ENCODE results near the gene MRPS23.

Gene MRPS23

DNA sequence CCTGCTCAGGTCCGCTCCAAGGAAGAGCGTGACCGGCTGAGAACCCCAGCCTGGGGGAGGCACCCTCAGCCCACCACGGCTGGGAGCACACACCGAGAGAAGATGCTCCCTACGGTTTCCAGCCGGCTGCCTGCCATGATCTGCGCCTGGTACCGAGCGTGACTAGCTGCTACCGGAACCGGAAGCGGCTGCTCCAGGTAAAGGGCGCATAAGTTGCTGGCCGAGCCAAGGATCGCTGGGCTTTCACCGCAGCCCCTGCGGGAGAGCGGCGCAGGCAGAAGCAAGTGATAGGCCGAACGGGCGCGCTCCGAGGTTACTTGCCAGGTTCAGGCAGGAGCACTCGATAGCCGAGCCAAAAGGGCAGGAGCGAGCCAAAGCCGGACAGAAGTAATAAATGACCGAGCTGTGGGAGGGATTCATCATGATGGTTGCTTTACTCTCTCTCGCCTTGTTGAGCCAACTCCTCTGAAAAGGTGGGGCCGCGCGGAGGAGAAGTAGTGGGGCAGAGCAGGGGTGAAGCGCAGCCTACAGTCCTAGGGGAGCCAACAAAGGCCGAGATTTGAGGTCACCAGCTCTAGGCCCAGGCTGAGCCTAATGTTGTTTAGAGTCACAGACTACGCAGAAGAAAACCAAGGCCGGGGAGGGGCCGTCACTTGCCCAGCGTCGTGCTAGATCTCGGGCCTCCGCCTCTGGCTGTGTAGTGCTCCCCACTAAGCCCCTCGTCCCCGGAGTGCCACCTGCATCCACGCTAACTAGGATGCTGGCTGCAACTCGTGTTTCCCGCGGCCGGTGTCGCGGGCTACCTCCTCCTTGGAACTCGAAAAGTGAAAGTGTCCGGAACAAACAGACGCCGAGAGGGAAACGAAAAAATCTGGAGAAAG lies at the start of gene MRPS23:
TSS of gene MRPS23 (minus strand) at position 171 of the 881 bp plus-strand sequence. CDS start at position 137, 34 bp downstream.
- DNase-seq (ENCODE audit: low read depth in 3 of 3) = peak; percentile 91 to 96 (median 93)

DNA sequence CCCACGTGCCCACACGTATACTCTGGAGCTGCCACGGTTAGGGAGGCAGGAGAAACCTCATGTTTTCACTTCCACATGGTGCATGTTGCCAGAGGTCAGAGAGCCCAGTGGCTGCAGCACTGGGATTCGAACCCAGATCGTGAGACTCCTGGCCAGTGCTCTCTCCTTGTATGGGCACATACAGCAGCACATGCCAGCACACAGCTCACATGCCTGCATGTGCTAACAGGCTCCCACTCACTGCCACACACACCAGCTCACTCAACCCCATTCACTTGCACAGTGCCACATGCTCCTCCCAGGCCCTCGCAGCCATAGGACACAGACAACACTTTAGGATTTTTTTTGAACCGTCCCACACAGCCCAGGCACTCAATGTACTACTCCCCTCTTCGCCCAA lies 49.5 kb upstream of the MRPS23 start:
- no peak for DNase-seq (ENCODE audit: low read depth in 3 of 3)

DNA sequence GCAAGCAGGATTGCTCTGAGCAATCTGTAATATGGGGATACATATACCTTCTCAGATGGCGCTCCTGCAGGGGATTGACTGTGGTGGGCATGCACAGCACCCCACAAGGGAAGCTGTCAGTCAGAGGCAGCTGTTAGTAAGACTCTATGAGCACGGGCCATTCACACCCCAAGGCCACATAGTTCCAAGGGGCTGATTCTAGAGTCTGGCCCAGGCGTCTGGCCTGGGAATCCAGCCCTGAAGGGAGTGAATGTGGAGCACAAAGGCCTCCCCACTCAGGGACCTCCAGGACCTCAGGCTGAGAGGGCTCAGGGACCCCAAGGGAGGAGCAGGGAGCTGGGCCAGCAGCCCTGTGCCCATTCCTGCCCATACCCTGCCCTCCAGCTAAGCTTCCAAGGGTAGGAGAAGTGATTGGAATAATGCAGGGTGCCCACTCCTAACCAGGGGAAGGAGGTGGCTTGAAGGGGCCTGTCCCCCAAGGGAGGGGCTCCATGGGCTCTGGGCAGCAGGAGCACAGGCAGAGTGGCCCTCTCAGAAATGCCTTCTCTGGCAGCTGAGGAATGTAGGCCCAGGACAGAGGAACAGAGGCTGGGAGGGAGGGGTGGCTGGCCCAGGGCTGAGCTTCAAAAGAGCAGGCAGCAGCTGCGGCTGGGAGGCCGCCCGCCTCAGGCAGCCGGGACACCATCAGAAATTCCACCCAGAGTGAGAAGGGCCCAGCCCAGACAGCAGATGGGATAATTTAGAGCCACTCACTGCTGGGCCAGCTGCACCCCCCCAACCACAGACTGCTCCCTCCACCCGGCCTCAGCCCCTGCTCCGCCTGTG lies 48.9 kb upstream of the MRPS23 start:
- DNase-seq (ENCODE audit: low read depth in 3 of 3) = no peak

- no peak for DNase-seq (ENCODE audit: low read depth in 3 of 3)
These were observed 45.7 kb upstream of the MRPS23 start for GRCh38 chr17:57895382-57896060.

GRCh38 chr17:57894848-57895247 lies 45.0 kb upstream of the MRPS23 start:
- DNase-seq (ENCODE audit: low read depth in 3 of 3) = no peak

GRCh38 chr17:57892820-57893595 lies 43.2 kb upstream of the MRPS23 start:
- DNase-seq (ENCODE audit: low read depth in 3 of 3) = no peak

DNA sequence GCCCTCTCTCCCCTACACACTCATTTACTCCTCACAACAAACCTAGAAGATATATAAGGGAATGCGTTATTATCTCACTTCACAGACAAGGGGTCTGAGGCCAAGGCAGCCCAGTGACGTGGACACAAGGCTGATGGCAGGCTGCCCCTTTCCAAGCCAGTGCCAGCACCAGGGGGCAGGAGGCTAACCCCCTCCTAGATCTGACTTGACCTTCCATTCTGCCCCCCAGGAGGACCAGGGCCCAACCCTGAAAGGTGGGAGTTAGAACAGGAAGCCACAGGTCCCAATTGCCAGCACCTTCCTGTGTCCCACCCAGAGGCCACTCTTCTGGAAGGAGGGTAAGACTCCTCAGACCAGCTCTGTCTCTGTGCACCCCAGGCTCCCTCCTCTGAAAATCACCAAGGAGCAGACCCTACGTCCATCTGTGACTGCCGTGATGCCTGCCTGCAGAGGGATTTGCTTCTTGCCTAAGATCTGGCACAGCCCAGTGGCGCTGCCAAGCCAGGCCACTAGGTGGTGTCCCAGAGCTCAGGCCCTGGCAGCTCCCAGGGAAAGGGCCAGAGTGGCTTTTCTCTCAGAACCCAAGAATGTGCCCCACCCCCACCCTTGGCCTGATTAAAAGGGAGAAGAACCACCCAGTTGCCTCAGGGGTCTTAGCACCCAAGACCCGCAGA lies 42.4 kb upstream of the MRPS23 start:
- DNase-seq (ENCODE audit: low read depth in 3 of 3) = peak; percentile 61 to 75 (median 72)

DNA sequence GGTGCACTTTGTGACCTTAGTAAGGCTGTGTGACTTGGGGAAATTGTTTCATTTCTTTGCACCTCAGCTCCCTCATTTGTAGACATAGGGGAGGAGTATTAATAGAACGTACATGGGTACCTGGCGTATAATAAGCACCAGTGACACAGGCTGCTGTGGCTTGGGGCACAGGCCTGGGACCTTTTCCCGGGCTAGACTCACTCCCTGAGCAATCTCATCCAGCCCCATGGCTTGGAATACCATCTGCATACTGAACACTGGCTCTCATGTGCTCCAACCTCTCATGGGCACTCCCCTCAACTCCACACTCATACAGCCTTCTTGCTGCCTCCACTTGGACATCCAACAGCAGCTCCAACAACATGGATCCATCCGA lies 41.0 kb upstream of the MRPS23 start:
- DNase-seq (ENCODE audit: low read depth in 3 of 3) = no peak

DNA sequence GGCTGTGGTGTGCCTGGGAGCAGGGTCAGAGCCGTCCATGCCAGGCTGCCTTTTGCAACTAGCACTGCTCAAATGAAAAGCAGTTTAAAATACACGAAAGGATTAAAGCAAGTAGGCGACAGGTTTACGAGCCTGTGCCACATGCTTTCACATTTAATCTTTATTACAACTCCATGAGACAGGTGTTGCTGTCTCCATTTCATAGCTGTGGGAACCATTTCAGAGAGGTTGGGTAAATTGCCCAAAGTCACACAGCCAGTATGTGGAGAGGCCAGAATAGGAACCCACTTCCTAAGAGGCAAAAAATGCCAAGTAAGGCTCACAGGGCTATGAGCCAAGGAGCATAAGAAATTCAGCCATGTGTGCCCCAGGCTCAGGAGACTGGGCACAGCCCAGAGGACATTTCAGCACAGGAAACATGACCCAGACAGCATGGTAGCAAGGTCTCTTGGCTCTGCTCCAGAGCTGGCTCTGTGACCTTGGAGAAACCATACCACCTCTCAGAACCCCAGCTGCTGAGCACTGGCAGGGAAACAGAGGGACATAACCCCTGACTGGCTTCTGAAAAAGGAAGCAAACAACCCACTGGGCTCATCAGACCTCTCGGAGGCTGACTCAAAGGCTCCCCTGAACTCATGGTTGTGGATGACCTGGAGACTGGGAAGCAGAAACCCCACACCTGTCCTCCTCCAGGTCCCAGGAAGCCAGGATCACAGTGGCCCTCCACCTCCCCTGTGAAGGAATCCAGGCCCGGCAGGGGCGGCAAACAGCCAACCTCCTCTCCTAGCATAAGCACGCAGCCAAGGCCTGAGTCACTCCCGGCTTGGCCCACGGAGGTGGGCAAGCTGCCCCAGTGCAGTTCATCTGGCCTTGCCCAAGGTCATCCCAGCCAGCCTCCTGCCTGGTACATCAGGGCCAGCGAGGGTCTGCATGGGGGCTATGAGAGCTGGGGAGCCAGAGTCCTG lies 40.3 kb upstream of the MRPS23 start:
- DNase-seq (ENCODE audit: low read depth in 3 of 3) = no peak

DNA sequence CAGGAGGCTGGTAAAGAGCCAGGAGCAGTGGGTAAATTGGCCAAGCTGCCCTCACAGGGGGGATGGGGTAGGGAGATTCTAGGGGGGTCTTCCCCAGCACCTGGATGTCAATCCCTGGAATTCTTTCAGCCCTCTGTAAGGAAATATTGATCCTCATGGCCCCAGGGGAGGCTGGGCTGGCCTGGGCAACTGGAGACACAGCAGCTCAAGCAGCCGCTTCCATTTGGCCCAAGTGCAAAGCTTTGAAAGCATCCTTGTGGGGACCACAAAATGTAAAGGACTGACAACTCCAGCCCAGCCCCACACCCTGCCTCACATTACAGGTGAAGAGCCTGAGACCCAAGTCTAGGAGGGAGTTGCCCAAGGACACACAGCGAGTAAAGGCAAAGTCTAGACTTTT lies 39.4 kb upstream of the MRPS23 start:
- no peak for DNase-seq (ENCODE audit: low read depth in 3 of 3)

GRCh38 chr17:57888311-57889216 lies 38.7 kb upstream of the MRPS23 start:
- no peak for DNase-seq (ENCODE audit: low read depth in 3 of 3)

DNA sequence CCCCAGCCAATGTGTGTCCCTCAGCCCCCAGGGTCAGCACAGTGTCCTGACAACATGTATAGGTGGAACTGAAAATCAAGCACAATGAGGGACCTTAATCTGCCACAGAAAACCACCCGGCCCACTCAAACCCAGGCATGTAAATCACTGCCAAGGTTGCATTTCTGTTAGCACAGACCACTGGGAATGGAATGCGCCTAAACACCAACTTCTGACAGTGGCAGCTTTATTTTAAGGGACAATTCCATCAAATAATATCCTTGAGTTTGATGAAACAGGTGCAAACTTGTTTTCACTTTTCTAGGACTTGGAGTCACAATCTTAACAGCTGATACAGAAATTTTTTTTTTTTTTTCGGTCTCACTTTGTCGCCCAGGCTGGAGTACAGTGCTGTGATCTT lies 37.3 kb upstream of the MRPS23 start:
- no peak for DNase-seq (ENCODE audit: low read depth in 3 of 3)

GRCh38 chr17:57886020-57886419 lies 36.2 kb upstream of the MRPS23 start:
- DNase-seq (ENCODE audit: low read depth in 3 of 3) = no peak

DNA sequence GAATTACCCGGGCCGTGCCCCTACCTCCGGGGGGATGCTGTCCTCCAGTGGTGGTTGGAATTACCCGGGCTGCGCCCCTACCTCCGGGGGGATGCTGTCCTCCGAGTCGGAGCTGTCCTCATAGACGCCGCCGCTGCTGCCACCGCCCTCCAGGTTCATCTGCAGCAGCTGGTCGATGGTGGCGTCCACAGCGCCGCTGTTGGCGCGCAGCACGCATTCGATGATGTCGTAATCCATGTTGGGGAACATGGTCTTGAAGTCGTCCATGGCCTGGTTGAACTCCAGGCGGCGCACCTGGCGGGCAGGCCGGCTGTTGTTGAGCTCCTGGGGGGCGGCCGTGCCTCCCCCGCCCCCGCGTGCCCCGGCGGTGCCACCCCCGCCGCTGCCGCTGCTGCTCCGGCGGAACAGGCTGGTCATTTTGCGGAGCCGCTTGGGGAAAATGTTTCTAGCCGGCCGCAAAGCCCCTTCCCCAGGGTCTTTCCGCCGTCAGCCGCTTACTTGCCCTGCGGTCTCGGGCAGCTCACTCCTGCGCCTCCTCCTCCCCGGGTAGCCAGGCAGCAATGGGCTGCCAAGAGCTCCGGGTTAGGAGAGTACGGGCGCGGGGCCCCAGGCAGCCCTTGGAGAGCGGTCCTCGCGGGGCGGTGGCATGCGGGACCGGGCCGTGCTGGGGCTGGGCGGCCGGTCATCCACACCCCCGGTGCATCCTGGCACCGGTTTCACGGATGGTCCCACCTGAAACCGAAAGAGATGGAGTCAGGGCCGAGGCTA lies 35.5 kb upstream of the MRPS23 start:
- no peak for DNase-seq (ENCODE audit: low read depth in 3 of 3)

GRCh38 chr17:57881783-57882351 lies 32.0 kb upstream of the MRPS23 start:
- no peak for DNase-seq (ENCODE audit: low read depth in 3 of 3)

- no peak for DNase-seq (ENCODE audit: low read depth in 3 of 3)
These were observed 31.3 kb upstream of the MRPS23 start for GRCh38 chr17:57881143-57881542.

- peak in 2 of 3 donors; percentile 26 to 30 for DNase-seq (ENCODE audit: low read depth in 3 of 3)
These were observed 30.2 kb upstream of the MRPS23 start for GRCh38 chr17:57880086-57880456.

Measured in stimulated activated CD4-positive, alpha-beta T cell treated with anti-CD3 and anti-CD28 coated beads, TNF-alpha, amount 100 ng/mL, for 48 hours (primary cell).